ENCODE measurements around the gene COL23A1. TPM values are rescaled to one million over a fixed set of nuclear protein-coding genes. Genes with fewer than 3 reads are reported as not detected.

COL23A1 gene
- total RNA-seq, 1 experiment from 2014 or later = 0.18 TPM

DNA sequence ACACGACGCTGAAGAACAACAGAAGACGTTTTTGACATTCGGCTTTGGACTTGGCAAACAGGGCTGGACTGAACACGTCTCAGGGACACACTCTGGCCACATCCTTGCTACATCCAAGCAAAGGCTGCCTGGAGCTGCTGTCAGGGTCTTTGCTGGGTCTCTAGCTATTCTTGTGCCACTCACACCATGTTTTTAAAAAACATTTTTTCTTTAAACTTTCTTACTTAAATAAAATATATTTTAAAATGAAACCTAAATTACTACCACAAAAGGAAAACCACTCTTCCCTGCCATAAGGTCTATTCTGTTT, 229.3 kb downstream of the COL23A1 start:
- CTCF ChIA-PET = no interaction called here
- no peaks in the 10 kb centered on the region for H3K4me1 ChIP-seq
- no peaks in the 10 kb centered on the region for H3K9me3 ChIP-seq
- TF ChIP-seq, protein P1, sequence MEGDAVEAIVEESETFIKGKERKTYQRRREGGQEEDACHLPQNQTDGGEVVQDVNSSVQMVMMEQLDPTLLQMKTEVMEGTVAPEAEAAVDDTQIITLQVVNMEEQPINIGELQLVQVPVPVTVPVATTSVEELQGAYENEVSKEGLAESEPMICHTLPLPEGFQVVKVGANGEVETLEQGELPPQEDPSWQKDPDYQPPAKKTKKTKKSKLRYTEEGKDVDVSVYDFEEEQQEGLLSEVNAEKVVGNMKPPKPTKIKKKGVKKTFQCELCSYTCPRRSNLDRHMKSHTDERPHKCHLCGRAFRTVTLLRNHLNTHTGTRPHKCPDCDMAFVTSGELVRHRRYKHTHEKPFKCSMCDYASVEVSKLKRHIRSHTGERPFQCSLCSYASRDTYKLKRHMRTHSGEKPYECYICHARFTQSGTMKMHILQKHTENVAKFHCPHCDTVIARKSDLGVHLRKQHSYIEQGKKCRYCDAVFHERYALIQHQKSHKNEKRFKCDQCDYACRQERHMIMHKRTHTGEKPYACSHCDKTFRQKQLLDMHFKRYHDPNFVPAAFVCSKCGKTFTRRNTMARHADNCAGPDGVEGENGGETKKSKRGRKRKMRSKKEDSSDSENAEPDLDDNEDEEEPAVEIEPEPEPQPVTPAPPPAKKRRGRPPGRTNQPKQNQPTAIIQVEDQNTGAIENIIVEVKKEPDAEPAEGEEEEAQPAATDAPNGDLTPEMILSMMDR (IDR thresholded peaks at IDR 0.05; ENCODE audit: insufficient read depth in 1 of 2, low read depth in 1 of 2, low read length in 1 of 2, severe bottlenecking in 1 of 2, unreplicated experiment in 1 of 2) = no peak
- DNase-seq = no peak
- intact Hi-C loops (cut with micrococcal nuclease; ENCODE audit: unreplicated experiment) = no loop called here
- H3K36me3 ChIP-seq (ENCODE audit: control insufficient read depth, insufficient read depth, low read length) = no peaks in the 10 kb centered on the region
- Mint-ChIP-seq H3K4me1 (ENCODE audit: low read depth, unreplicated experiment) (peaks cover 26% of the 10 kb centered on the region), H3K9me3 (ENCODE audit: unreplicated experiment) (peaks cover 15% of the 10 kb centered on the region), H3K4me3 (ENCODE audit: unreplicated experiment) (no peak overlapping the region), H3K27ac (ENCODE audit: unreplicated experiment) (no peak overlapping the region), H3K27me3 (ENCODE audit: insufficient read depth, unreplicated experiment) (peaks cover 23% of the 10 kb centered on the region), H3K36me3 (ENCODE audit: insufficient read depth, unreplicated experiment) (no peaks in the 10 kb centered on the region)
- no TSS peak for BruUV-seq (replicated peaks)
- no peaks in the 10 kb centered on the region for H3K27me3 ChIP-seq (replicated peaks; ENCODE audit: control insufficient read depth, insufficient read depth, low read length)
- H3K4me3 ChIP-seq (ENCODE audit: low read depth, low read length) = no peak overlapping the region
- POLR2A ChIA-PET = no interaction called here

DNA sequence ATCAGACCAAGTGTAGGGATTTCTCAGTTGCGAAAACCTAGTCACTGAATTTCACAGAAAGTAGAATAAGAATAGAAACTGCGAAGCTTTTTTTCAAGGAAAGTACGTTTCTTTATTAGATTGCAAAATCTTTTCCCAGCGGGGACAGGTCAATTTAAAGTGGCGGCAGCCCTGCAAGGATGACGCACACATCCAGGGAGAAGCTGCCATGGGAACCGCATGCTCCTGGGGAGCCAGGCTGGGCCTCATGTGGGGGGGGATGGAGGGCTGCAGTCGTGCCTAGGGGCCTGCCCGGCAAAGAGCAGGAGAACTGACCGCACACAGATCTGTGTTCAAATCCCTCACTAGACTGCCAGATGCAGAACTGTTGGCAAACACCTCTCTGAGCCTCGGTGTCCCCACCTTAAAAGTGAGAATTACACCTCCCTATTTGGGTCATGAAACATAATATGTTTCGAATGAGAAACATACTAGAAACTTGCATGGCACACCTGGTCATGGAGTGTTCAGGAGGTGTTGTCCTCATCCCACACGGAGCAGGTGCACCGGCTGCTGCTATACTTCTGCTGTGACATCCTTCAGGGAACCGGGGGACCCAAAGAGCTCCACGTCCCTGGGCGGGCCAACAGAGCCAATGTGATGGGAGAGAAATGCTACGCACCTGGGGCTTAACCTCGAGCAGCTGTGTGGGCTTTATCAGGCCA, 229.8 kb downstream of the COL23A1 start:
- Histone ChIP-seq H3K36me3 (ENCODE audit: control insufficient read depth, insufficient read depth, low read length) (no peaks in the 10 kb centered on the region), H3K9me3 (no peaks in the 10 kb centered on the region), H3K27me3 (replicated peaks; ENCODE audit: control insufficient read depth, insufficient read depth, low read length) (no peaks in the 10 kb centered on the region), H3K4me1 (no peaks in the 10 kb centered on the region), H3K4me3 (ENCODE audit: low read depth, low read length) (no peak overlapping the region)
- Mint-ChIP-seq H3K4me3 (ENCODE audit: unreplicated experiment) (no peak overlapping the region), H3K9me3 (ENCODE audit: unreplicated experiment) (peaks cover 15% of the 10 kb centered on the region), H3K4me1 (ENCODE audit: low read depth, unreplicated experiment) (peaks cover 29% of the 10 kb centered on the region), H3K36me3 (ENCODE audit: insufficient read depth, unreplicated experiment) (no peaks in the 10 kb centered on the region), H3K27me3 (ENCODE audit: insufficient read depth, unreplicated experiment) (peaks cover 23% of the 10 kb centered on the region), H3K27ac (ENCODE audit: unreplicated experiment) (no peak overlapping the region)
- ChIA-PET POLR2A (no interaction called here), CTCF (no interaction called here)
- BruUV-seq (replicated peaks) = no TSS peak
- intact Hi-C loops (cut with micrococcal nuclease; ENCODE audit: unreplicated experiment) = no loop called here
- TF ChIP-seq, protein P1 (IDR thresholded peaks at IDR 0.05; ENCODE audit: insufficient read depth in 1 of 2, low read depth in 1 of 2, low read length in 1 of 2, severe bottlenecking in 1 of 2, unreplicated experiment in 1 of 2) = no peak
- no peak for DNase-seq

DNA sequence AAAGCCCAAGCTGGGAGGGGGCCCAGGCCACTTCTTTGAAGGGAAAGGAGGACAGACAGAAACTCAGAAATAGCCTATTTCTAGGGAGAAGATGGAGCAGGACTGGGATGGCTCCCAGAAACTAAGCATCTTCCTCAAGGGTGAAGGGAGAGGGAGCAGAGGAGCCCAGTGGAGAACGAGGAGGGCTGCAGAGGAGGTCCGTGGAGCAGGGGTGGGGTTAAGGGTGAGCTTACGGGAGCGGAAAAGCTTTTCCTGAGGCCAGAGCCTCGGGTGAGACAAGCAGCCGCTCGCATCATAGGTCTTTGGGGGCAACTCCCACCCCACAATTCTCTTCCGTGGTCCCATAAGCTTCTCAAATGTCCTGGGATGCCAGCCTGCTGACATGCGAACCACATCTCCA, 230.5 kb downstream of the COL23A1 start:
- intact Hi-C loops (cut with micrococcal nuclease; ENCODE audit: unreplicated experiment) = no loop called here
- TF ChIP-seq, protein P1 (IDR thresholded peaks at IDR 0.05; ENCODE audit: insufficient read depth in 1 of 2, low read depth in 1 of 2, low read length in 1 of 2, severe bottlenecking in 1 of 2, unreplicated experiment in 1 of 2) = no peak
- Mint-ChIP-seq H3K9me3 (ENCODE audit: unreplicated experiment) (peaks cover 15% of the 10 kb centered on the region), H3K27ac (ENCODE audit: unreplicated experiment) (no peak overlapping the region), H3K4me1 (ENCODE audit: low read depth, unreplicated experiment) (peaks cover 29% of the 10 kb centered on the region), H3K4me3 (ENCODE audit: unreplicated experiment) (no peak overlapping the region), H3K27me3 (ENCODE audit: insufficient read depth, unreplicated experiment) (peaks cover 23% of the 10 kb centered on the region), H3K36me3 (ENCODE audit: insufficient read depth, unreplicated experiment) (no peaks in the 10 kb centered on the region)
- no peak for DNase-seq
- POLR2A ChIA-PET = no interaction called here
- no peaks in the 10 kb centered on the region for H3K36me3 ChIP-seq (ENCODE audit: control insufficient read depth, insufficient read depth, low read length)
- no TSS peak for BruUV-seq (replicated peaks)
- H3K27me3 ChIP-seq (replicated peaks; ENCODE audit: control insufficient read depth, insufficient read depth, low read length) = no peaks in the 10 kb centered on the region
- no peaks in the 10 kb centered on the region for H3K9me3 ChIP-seq
- no peaks in the 10 kb centered on the region for H3K4me1 ChIP-seq
- H3K4me3 ChIP-seq (ENCODE audit: low read depth, low read length) = no peak overlapping the region
- CTCF ChIA-PET = no interaction called here

Measured in Caco-2 (cell line).